ENCODE results near the gene FGD6.

- peak; percentile 74 for TF ChIP-seq FOSL1 (IDR thresholded peaks at IDR 0.05; ENCODE audit: low read depth)
- TF ChIP-seq, protein P1, sequence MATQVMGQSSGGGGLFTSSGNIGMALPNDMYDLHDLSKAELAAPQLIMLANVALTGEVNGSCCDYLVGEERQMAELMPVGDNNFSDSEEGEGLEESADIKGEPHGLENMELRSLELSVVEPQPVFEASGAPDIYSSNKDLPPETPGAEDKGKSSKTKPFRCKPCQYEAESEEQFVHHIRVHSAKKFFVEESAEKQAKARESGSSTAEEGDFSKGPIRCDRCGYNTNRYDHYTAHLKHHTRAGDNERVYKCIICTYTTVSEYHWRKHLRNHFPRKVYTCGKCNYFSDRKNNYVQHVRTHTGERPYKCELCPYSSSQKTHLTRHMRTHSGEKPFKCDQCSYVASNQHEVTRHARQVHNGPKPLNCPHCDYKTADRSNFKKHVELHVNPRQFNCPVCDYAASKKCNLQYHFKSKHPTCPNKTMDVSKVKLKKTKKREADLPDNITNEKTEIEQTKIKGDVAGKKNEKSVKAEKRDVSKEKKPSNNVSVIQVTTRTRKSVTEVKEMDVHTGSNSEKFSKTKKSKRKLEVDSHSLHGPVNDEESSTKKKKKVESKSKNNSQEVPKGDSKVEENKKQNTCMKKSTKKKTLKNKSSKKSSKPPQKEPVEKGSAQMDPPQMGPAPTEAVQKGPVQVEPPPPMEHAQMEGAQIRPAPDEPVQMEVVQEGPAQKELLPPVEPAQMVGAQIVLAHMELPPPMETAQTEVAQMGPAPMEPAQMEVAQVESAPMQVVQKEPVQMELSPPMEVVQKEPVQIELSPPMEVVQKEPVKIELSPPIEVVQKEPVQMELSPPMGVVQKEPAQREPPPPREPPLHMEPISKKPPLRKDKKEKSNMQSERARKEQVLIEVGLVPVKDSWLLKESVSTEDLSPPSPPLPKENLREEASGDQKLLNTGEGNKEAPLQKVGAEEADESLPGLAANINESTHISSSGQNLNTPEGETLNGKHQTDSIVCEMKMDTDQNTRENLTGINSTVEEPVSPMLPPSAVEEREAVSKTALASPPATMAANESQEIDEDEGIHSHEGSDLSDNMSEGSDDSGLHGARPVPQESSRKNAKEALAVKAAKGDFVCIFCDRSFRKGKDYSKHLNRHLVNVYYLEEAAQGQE (IDR thresholded peaks at IDR 0.05; ENCODE audit: low read depth) = no peak
- no peak for TF ChIP-seq CTCF (IDR thresholded peaks at IDR 0.05 in 2 of 3, conservative IDR thresholded peaks at IDR 0.05 in 1 of 3; ENCODE audit: borderline replicate concordance in 1 of 3, insufficient read depth in 1 of 3, low read depth in 2 of 3, low read length in 2 of 3)
- TF ChIP-seq ZNF274 (IDR thresholded peaks at IDR 0.05; ENCODE audit: low read depth, low read length) = no peak
- peak; percentile 54 for TF ChIP-seq RAD21 (IDR thresholded peaks at IDR 0.05; ENCODE audit: low read depth)
- no peak for TF ChIP-seq TCF7L2 (IDR thresholded peaks at IDR 0.05; ENCODE audit: borderline replicate concordance, extremely low read depth, insufficient read depth, insufficient read length)
- TF ChIP-seq, protein P2, sequence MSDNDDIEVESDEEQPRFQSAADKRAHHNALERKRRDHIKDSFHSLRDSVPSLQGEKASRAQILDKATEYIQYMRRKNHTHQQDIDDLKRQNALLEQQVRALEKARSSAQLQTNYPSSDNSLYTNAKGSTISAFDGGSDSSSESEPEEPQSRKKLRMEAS (IDR thresholded peaks at IDR 0.05) = peak; percentile 98
- peak; percentile 79 for TF ChIP-seq POLR2AphosphoS5 (IDR thresholded peaks at IDR 0.05; ENCODE audit: low read depth, low read length)
- no peak for TF ChIP-seq POLR2A (IDR thresholded peaks at IDR 0.05; ENCODE audit: borderline replicate concordance, extremely low read depth, insufficient read depth, insufficient read length)
- TF ChIP-seq EZH2 (IDR thresholded peaks at IDR 0.05) = no peak
- TF ChIP-seq SIN3A (IDR thresholded peaks at IDR 0.05; ENCODE audit: low read depth) = peak; percentile 93
- no peak for TF ChIP-seq EZH2phosphoT487 (IDR thresholded peaks at IDR 0.05; ENCODE audit: borderline replicate concordance)
- peak; percentile 97 for TF ChIP-seq CEBPB (IDR thresholded peaks at IDR 0.05; ENCODE audit: low read depth)
Measured at GRCh38 chr12:95204141-95204866, 13.0 kb downstream of the FGD6 start.
